MM.1S (cell line): Measurements from ENCODE around the gene ZDHHC8.

Experiments used
- CTCF ChIP-seq: fragments of 300-600 bp; sonication (generic); IDR thresholded peaks from 2 replicates; pipeline ENCODE4 v1.5.1; 2016; ENCODE audit warnings: antibody characterized with exemption, low read length, mixed read lengths
- EZH2 ChIP-seq: fragments of 300-600 bp; sonication (generic); optimal IDR thresholded peaks from 2 replicates; pipeline ENCODE3; 2017; ENCODE audit warnings: low read depth, mild to moderate bottlenecking, antibody characterized with exemption, low read length, mixed read lengths
- EZH2phosphoT487 ChIP-seq: fragments of 300-600 bp; sonication (generic); IDR thresholded peaks from 2 replicates; pipeline ENCODE4 v1.6.1; 2018; ENCODE audit warnings: antibody characterized with exemption, low read length

GRCh38 chr22:20085651-20086050 lies 46.0 kb upstream of the ZDHHC8 start:
- TF ChIP-seq CTCF (no peak), EZH2 (no peak), EZH2phosphoT487 (no peak)
